Prostate gland (tissue), 2 donors: Measurements from ENCODE around the gene PEF1. TPM values are rescaled to one million over a fixed set of nuclear protein-coding genes. Genes with fewer than 3 reads are reported as not detected.

Source experiments
- DNase-seq: peaks from one replicate; pipeline ENCODE4 v3.0.0-alpha.2; 2019; ENCODE audit warnings: low spot score
- H3K27ac ChIP-seq, 2 donors: fragments of 200-600 bp; sonication (generic); 2 replicates each; pipeline ENCODE4 v1.5.1; 2017 to 2019
- H3K27me3 ChIP-seq: fragments of 200-600 bp; sonication (generic); replicated peaks from 2 replicates; pipeline ENCODE4 v1.5.1; 2019; ENCODE audit not compliant: insufficient read depth
- H3K36me3 ChIP-seq, 2 donors: fragments of 200-600 bp; sonication (generic); 1 replicate in 1 of 2; 2 replicates in 1 of 2; pipeline versions ENCODE4 v1.5.1 to v1.8.1; 2017 to 2019
- H3K4me1 ChIP-seq: fragments of 200-600 bp; sonication (generic); replicated peaks from 2 replicates; pipeline ENCODE4 v1.5.1; 2019
- H3K4me3 ChIP-seq, 2 donors: fragments of 200-600 bp; sonication (generic); 2 replicates each; pipeline ENCODE4 v1.5.1; 2017 to 2019
- H3K9me3 ChIP-seq: fragments of 200-600 bp; sonication (generic); 2 replicates; pipeline ENCODE4 v1.5.1; 2017
- POLR2A ChIP-seq: fragments of 450-650 bp; IDR thresholded peaks from one replicate; pipeline ENCODE4 v1.6.1; 2016; ENCODE audit warnings: antibody characterized with exemption, mild to moderate bottlenecking
- POLR2AphosphoS5 ChIP-seq: sonication (generic); formaldehyde crosslinking; IDR thresholded peaks from one replicate; pipeline ENCODE4 v1.6.1; 2017; ENCODE audit warnings: antibody characterized with exemption
- WGBS: methylation state at CpG from one replicate; pipeline ENCODE4 v1.1.5; 2018; 5-methylcytosine and 5-hydroxymethylcytosine counted together
- intact Hi-C: fragments of 100-400 bp; cut with DNase I; formaldehyde crosslinking; loops from one replicate; pipeline ENCODE4 v1.14.2; 2022
- total RNA-seq, 2 donors: library from RNA; depleted of rRNA; stranded (reverse); fragments of >200 nt; gene quantifications; one replicate each; pipeline ENCODE4 v1.1.0, GENCODE V29; 2016
- TF ChIP-seq, protein P1 (sequence below), 4 experiments: fragments of 200-600 bp in 2 of 4; fragments of 450-650 bp in 2 of 4; sonication (generic) in 2 of 4; IDR thresholded peaks; 1 replicate in 3 of 4; 2 replicates in 1 of 4; pipeline ENCODE4 v1.5.1; 2016 to 2019; ENCODE audit warnings: antibody characterized with exemption in 4 of 4, mild to moderate bottlenecking in 2 of 4, moderate library complexity in 2 of 4

PEF1 gene
- total RNA-seq, 2 donors from 2014 or later, result 83.1 to 99.5 TPM

DNA sequence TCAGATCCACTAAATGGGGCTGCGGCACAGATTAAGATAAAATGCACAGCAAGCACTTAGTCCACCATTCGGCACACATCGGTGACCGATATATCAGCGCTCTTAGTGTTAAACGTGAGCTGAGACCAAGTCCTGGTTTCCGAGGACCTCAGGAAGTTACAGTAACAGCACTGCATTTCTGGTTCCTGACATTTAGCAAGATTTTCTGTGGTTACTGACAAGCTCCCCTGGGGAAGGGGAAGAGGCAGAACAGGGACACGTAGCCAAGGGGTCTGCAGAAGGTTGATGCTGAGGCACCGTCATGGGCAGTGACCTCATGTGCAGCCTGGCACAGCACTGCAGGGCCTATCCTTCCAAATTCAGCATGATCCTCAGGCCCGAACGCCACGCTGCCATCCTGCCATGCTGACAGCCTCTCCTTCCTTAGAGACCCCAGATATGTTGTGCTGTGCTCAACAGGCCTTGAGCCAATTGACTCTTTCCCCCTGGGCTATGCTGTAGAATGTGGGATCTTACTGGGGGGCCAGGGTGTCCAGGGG is 13.4 kb upstream of the PEF1 start:
- Histone ChIP-seq H3K4me3 (no peak overlapping the region), H3K27ac (no peak overlapping the region), H3K36me3 (no peaks in the 10 kb centered on the region), H3K27me3 (no peaks in the 10 kb centered on the region), H3K9me3 (no peaks in the 10 kb centered on the region), H3K4me1 (no peaks in the 10 kb centered on the region)
- WGBS, result 90% methylated on average over 12 of the region's 12 CpGs
- DNase-seq, result no peak
- intact Hi-C loops, result no loop called here
- TF ChIP-seq POLR2A (no peak), POLR2AphosphoS5 (no peak)
- TF ChIP-seq, protein P1, sequence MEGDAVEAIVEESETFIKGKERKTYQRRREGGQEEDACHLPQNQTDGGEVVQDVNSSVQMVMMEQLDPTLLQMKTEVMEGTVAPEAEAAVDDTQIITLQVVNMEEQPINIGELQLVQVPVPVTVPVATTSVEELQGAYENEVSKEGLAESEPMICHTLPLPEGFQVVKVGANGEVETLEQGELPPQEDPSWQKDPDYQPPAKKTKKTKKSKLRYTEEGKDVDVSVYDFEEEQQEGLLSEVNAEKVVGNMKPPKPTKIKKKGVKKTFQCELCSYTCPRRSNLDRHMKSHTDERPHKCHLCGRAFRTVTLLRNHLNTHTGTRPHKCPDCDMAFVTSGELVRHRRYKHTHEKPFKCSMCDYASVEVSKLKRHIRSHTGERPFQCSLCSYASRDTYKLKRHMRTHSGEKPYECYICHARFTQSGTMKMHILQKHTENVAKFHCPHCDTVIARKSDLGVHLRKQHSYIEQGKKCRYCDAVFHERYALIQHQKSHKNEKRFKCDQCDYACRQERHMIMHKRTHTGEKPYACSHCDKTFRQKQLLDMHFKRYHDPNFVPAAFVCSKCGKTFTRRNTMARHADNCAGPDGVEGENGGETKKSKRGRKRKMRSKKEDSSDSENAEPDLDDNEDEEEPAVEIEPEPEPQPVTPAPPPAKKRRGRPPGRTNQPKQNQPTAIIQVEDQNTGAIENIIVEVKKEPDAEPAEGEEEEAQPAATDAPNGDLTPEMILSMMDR (IDR thresholded peaks at IDR 0.05), result no peak

DNA sequence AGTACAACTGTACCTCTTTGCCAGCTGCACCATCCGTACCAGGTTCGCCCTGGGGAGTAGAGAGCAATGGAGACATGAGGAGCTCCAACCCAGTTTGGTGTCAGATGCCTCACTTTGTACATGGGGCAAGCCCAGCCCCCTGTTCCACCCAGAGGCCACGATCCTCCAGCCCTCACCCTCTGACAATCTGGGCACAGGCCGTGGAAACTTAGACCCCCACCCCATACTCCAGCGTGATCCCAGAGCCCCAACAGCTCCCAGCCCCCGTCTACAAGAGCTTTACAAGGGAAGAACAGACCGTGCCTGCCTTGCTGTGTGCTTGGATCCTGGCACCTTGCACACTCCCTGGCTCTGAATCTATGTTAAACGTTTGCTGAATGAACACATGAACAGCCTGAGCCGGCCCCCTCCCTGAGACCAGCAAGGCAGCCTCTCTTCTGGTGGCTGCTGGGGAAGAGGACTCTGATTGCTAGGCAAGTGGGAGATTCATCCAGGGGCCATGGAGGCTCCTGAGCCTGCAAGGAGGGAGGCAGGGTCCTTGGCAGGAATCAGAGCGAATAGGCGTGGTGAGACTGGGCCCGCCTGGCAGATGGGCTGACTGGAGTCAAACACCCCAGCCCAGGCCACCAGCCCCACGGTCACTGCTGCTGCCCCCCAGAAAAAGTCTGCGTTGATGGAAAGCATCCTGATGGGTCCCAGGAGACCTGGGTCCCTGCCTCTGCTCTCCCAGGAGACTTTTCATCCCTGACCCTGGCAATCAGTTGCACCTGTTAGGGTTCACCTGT is 12.5 kb upstream of the PEF1 start:
- Histone ChIP-seq H3K4me1 (no peaks in the 10 kb centered on the region), H3K9me3 (no peaks in the 10 kb centered on the region), H3K4me3 (no peak overlapping the region), H3K36me3 (no peaks in the 10 kb centered on the region), H3K27me3 (no peaks in the 10 kb centered on the region), H3K27ac (no peak overlapping the region)
- 60% methylated on average over 14 of the region's 14 CpGs for WGBS
- intact Hi-C loops, result no loop called here
- no peak for TF ChIP-seq POLR2A
- TF ChIP-seq, protein P1 (IDR thresholded peaks at IDR 0.05), result no peak
- TF ChIP-seq POLR2AphosphoS5, result no peak
- DNase-seq, result no peak

DNA sequence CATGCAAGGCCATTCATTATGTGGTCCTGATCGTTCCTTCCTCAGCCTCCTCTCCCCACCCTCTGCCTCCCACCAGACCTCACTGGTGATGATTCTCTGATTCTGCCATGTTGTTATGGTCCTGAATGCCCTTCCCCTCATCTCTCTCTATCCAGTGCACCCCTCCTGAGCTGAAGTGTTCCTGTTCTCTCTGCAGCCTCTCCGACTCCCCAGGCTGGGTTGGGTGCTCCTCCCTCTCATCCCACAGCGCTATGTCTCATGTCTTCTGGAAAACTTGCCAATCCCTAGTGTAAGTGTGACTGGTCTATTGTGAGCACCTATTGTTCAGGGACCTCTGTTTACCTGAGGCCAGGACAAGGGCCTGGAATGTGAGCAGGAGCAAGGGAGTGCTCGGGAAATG is 11.1 kb upstream of the PEF1 start:
- Histone ChIP-seq H3K27me3 (no peaks in the 10 kb centered on the region), H3K4me3 (no peak overlapping the region), H3K27ac (no peak overlapping the region), H3K4me1 (no peaks in the 10 kb centered on the region), H3K9me3 (no peaks in the 10 kb centered on the region), H3K36me3 (no peaks in the 10 kb centered on the region)
- intact Hi-C loops, result no loop called here
- TF ChIP-seq POLR2AphosphoS5 (no peak), POLR2A (no peak)
- TF ChIP-seq, protein P1 (IDR thresholded peaks at IDR 0.05), result no peak
- WGBS, result 40% methylated on average over 4 of the region's 4 CpGs
- DNase-seq, result no peak

DNA sequence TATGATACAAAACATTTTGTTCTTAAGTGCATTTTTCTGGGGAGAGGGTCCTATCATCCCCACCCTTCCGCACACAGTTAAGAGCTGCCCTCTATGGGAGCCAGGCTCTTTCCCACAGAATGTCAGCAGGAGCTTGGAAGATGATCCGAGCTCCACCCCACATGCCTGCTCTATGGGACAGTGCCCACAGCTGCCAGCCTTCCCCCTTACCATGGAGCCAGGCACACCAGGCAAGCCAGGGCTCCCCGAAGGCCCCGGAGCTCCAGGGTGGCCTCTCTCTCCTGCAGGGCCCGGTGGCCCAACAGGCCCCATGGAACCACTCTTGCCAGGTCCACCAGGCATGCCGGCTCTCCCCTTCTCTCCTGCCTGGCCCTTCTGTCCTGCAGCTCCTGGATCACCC is 10.4 kb upstream of the PEF1 start:
- Histone ChIP-seq H3K36me3 (no peaks in the 10 kb centered on the region), H3K4me1 (no peaks in the 10 kb centered on the region), H3K4me3 (no peak overlapping the region), H3K27me3 (no peaks in the 10 kb centered on the region), H3K9me3 (no peaks in the 10 kb centered on the region), H3K27ac (no peak overlapping the region)
- TF ChIP-seq, protein P1 (IDR thresholded peaks at IDR 0.05), result no peak
- TF ChIP-seq POLR2A (no peak), POLR2AphosphoS5 (no peak)
- intact Hi-C loops, result no loop called here
- DNase-seq, result no peak
- WGBS, result 81% methylated on average over 6 of the region's 6 CpGs

DNA sequence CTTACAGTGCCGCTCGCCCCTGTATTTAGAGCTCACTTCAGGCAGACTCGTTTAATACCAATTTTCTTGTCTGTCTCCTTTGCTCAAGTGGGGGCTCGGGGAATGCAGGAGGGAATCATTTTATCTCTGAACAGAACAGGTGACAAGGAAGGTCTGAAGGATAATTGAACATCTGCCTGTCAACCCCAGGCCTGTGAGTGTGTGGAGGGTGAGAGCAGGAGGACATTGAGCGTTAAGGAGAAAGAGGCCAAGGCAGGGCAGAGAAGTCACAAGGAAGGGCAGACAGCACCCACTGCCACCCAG is 9.7 kb upstream of the PEF1 start:
- H3K4me3 ChIP-seq, result no peak overlapping the region
- intact Hi-C loops, result no loop called here
- H3K27ac ChIP-seq, result no peak overlapping the region
- 89% methylated on average over 5 of the region's 5 CpGs for WGBS
- no peaks in the 10 kb centered on the region for H3K4me1 ChIP-seq
- no peaks in the 10 kb centered on the region for H3K36me3 ChIP-seq
- DNase-seq, result no peak
- no peaks in the 10 kb centered on the region for H3K27me3 ChIP-seq
- no peaks in the 10 kb centered on the region for H3K9me3 ChIP-seq
- TF ChIP-seq POLR2A (no peak), POLR2AphosphoS5 (no peak)
- TF ChIP-seq, protein P1 (IDR thresholded peaks at IDR 0.05), result no peak
